ENCODE measurements around the gene PGM1.

PGM1 gene

DNA sequence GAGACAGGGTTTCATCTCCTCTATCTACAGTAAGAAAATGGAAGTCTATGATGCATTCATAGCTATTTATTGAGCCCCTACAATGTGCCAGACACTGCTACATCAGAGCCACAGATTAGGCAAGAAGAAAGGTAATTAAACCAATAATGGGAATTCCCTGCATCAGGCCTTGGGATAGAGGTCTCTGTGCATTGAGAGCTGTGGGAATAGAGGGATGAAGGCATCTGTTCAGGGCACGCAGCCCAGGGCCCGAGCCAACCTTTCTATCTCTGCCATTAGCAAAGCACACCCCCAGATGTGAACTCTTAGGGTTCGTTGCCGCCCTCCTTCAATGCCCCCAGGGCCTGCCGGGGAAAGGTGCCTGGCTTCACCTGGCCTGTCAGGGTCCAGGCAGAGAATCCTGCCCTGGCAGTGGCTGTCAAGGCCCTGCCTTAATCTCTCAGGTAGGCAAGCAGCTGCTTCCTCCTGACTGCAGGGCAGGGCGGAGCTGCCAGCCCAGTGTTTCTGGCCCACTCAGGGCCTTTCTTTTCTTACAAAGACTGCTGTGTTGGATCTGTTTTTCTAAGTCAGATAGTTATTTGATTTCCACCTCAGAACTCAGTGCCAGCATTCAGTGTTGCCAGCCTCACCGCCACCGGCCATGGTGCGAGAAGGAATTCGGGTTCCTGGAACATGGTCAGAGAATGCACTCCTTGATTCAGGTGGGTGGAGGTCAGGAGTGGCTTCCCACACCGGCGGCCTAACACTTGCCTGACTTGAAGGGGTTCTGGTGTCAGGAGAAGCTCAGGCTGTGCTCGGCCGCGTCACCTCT, 76.1 kb downstream of the PGM1 start:
- no peak for DNase-seq

DNA sequence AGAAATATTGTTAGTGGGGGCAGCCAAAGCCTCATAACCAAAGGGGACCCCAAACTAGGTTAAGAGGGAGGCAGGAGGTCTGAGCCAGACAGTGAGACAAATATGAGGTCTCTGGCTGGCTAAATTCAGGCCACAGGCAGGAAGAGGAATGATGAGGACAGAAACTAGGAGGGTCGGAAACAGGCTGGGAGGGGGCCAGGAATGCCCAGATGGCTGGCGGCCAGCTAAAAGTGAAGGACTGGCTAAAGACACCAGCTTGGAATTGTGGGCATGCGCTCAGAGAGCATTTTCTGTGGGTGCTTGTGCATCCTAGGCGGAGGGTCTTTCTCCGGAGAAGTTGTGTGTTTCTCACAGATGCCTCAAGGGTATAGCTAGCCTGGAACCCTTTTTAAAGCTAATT, 77.0 kb downstream of the PGM1 start:
- no peak for DNase-seq

DNA sequence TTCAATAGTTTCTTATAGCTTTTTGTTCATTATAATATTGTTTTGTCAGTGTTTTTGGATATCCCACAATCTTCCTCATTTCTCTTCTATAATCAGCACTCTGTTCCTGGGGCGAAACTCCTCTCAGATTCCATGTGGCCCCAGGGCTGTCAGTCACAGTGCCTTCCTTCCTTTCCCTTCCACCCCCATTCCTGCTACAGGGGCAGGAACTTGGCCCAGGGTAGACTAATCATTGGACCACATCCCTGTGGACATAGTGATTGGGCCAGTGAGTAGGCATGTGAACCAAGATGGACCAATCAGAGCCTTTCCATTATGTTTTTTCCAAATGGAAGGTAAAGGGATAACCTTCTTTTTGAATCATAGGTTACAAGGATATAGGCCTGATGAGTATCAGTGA, 78.3 kb downstream of the PGM1 start:
- DNase-seq, result no peak

DNA sequence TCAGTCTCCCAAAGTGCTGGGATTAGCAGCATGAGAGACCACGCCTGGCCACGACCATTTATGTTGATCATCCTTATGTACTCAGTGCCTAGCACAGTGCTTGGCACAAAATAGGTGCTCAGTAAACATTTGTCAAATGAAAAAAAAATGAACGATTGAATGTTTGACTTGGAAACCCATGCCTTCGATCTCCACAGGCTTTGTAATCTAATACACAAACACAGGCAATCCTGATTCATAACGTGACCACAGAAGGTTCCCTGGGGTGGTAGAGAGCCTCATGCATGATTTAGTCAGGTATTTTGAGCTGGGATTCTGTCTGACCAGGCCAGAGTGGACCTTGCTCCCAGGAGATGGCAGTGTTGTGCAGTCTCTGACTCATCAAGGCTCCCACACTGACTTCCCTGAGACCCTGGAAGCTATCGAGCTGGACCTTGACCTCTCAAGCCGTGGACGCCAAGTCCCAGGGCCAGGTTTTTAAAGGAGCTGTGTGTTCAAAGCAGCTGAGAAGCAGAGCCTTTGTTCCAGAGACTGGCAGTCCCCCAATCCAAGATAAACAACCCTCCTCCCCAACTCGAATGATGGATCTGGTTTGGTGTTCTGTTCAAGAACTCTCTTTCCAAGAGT, 81.1 kb downstream of the PGM1 start:
- peak in 1 of 2 experiments; percentile 21 for DNase-seq

DNA sequence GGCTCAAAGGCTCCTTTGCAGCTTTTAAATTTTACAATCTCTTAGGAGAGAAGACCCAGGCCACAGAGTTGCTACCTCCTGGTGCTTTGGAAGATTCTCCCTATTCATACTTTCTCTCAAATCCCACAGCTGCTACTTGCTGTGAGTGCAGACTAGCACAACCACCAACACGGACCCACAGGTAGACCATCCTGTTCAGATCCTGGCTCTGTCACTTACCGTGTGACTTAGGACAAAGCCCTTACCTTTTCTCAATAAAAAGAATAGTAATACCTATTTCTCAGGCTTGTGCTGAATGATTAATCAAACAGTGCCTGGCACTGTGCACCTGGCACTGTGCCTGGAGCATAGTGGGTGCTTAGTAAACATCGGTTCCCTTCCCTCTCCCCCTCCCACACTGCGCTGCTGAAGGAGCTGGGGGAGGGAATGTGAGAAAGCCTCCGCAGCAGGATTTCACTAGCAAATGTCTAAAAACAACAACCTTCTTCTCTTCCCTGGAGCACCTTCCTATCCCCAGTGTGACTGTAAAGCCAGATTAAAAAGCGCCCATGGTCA, 81.7 kb downstream of the PGM1 start:
- no peak for DNase-seq

DNA sequence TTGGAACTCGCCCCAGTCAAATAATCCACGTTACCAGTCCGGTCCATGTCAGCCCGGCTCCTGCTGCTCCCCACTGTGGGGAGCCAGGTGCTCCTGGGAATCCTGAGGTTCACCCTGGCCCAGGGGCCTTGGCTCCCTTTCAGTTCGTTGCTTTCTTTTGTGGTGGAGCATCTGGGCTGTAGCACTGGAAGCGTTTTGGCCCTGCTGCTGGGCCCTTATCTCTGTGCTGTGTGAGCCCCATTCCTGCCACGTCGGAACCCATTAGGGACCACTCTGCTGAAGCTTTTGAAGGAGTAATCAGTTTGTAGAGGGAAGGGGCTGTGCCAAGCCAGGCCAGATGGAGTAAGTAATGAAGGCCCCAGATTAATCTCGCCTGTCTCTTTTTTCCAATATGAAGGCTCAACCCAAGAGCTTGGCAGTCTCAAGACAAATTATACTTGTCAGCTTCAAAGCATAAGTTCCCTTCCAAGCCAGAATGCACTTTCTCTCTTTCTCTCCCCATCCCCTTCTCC, 82.3 kb downstream of the PGM1 start:
- no peak for DNase-seq

DNA sequence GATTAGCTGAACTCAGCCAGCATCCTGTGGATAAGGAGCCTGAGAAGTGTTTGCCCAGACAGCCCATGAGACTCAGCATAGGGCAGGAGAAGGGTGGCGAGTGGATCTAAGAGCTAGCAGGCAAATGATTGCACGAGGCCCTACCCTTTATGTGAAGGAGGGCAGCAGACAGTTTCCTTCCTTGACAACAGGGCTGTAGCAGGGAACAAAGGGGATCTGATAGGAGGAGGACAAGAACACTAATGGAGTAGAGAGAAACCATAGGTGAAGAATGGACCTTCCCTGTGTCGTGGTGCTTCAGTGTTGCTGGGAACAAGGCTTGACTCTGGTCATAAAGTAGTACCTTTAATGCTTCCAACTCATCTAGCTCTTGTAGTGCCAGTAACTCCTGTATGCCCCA, 84.3 kb downstream of the PGM1 start:
- DNase-seq, result no peak

DNA sequence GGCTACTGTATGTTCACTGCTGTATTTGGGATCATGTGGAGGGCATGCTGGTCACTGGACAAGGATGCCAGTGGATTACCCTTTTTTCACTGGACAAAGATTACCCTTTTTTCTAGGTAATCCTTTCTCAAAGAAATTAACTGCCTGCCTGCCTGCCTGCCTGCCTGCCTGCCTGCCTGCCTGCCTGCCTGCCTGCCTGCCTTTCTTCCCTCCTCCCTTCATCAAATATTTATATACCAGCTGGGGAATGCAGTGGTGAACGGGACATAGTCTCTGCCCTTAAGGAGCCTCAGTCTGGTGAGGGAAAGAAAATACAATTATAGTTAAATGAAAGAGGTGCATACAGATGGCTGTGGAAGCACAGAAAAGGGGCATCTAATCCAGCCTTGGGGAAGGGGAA, 85.0 kb downstream of the PGM1 start:
- DNase-seq, result no peak

DNA sequence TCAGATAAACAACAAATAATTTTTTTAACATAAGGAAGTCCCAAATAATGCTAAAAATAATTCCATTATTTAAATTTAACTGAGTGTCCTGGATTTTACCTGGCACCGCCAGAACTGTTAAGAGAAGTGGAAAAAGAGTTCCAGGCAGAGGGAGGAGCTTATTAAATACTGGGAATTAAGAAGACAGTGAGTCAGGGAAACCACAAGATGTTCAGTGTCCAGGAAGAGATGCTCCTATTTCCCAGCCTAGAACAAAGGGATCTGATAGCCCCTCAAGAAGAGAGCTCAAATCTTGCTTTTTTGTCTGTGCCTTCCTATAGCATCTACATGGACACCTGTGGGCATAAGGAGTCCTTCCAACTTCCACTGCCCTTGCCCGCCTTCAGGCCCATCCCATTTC, 85.9 kb downstream of the PGM1 start:
- no peak for DNase-seq

DNA sequence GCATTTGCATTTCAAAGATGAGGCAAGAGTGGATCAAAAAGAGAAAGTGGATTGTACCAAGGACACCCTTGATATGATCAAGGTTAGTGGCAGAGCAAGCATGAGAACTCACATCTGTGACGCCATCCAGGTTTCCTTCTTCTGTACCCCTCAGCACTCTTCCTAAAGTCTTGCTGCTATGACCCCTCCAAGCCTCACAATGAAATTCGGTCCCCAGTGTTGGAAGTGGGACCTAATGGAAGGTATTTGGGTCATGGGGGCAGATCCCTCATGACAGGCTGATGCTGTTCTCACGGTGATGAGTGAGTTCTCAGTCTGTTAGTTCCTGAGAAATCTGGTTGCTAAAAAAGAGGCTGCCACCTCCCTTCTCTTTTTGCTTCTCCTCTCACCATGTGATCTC, 86.4 kb downstream of the PGM1 start:
- DNase-seq, result no peak

DNA sequence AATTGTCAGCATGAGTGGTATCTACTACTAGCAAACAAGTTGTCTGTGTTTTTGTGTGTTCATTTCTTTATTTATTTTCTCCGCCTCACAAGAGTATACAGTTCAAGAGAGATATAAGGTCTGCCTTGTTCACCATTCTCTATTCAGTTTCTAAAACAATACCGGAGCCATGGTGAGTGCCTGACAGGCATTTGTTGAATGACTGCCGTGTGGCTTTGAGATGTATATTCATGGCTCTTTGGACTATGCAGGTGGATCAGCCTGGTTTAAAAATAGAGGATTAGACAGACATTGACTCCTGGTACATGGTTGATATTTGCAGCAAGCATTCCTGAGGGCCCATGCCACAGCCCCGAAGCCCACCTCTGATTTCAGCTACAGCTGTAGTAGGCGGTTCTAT, 89.7 kb downstream of the PGM1 start:
- DNase-seq, result no peak

DNA sequence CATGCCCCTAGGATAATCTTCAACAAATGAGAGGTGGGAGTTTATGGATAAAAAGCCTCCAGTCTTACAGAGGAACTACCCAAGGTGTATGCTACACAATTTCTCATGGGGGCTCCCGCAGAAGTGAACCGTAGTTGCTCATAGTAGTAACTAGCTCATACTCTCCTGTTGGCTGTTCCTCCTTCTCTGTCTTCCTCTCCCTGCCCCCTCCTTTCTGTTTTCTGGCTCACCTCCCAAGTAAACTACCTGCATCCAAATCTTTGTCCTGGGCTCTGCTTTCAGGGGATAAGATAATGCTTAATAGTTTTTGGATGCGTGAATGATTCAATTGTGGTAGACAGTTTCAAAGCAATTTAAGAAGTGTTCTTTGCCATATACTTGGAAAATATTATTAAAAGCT, 90.5 kb downstream of the PGM1 start:
- no peak for DNase-seq

DNA sequence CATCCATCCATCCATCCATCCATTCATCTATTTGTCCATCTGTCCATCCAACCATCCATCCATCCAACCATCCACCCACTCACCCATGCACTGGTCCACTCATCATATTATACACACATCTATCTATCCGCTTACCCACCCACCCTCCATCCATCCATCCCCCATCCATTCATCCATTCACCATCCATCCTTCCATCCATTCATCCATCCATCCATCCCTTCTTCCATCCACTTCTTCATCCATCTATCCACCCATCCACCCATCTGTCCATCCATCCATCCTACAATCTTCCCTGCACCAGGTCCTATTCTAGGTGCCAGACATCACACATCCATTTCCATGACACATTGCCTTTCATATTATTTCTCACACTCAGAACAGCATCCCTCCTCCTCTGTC, 93.5 kb downstream of the PGM1 start:
- no peak for DNase-seq

DNA sequence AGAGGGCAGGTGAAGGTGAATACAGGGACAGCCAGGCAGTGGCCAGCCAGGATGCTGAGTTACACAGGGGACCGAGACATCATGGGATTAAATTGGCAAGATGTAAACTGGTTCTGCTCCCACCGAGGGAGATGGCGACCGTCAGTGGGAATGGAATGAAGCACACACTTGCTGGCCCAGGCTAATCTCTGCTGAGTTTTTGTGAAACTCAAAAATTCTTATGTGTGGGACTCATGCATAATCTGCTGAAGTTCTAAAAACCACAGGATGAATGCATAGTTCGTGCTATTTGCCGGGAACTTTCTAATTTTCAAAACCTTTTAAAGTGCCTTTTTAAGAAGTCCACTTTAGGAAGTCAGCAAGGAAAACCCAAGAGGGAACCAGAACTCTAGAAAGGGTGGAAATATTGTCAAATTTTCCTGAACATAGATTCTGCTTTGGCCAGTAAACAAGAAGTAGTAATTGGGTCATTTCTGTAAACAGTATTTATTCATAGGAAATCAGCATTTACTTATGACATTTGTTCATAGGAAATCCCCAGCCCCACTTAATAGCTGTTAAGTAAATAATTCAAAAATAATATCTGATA, 95.2 kb downstream of the PGM1 start:
- no peak for DNase-seq

DNA sequence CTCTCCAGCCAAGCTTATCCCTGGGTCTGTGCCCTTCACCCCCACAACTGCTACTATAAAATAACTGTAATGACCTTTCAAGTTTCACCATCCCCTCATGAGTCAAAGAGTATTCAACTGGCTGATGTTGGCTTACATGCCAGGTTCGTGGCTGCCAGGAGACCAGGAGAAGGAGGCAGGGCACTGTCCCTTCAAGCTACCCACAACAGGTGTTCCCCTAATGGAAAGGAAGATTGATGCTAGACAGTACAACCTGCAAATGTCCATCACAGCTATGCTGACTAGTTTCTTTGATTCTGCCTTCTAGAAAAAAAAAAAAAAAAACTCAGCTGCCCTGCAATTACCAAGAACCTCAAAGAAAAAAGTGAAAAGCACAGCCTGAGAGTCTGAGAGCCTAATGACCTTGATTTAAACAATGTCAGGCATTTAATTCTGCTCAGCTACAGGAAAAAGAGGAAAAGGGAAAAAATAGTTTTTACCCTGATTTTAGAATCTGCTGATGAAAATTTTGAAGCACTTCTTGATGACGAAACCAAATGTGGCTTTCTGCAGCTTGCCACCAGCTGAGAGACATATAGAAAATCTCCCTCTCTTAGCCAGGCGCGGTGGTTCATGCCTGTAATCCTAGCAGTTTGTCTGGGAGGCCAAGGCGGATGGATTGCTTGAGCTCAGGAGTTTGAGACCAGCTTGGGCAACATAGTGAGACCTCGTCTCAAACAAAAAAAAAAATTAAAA, 97.9 kb downstream of the PGM1 start:
- DNase-seq, result no peak

DNA sequence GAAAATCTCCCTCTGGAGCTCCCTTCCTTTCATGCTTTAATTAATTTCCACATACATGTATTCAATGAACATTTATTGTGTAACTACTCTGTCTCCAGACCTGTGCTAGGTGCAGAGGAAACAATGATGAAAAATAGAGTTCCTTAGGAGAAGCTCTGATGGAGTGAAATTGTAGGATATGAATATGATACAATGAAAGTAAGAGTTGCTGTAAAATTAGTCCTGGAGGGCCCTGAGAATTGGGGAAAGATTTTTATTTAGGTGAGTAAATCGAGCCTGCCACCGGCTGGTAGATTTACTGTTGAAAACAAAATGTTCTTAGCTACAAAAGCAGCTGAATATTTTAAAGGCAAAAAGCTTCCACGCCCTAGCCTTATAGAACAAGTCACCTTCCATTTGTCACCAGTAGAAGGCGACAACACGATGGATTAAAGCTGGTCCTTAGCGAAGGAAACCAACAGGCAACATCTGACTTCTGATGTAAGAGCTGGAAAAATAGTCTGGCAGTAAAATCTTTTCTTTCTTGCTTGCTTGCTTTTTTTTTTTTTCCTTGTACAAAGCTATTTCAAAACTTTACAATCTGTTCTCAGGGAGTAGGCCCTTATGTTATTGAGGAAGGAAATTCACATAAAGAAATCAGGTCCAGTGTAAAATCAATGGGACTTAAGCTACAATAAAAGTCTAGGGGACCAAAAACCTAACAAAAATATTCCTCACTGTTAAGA, 98.7 kb downstream of the PGM1 start:
- DNase-seq, result peak; percentile 48 to 68

DNA sequence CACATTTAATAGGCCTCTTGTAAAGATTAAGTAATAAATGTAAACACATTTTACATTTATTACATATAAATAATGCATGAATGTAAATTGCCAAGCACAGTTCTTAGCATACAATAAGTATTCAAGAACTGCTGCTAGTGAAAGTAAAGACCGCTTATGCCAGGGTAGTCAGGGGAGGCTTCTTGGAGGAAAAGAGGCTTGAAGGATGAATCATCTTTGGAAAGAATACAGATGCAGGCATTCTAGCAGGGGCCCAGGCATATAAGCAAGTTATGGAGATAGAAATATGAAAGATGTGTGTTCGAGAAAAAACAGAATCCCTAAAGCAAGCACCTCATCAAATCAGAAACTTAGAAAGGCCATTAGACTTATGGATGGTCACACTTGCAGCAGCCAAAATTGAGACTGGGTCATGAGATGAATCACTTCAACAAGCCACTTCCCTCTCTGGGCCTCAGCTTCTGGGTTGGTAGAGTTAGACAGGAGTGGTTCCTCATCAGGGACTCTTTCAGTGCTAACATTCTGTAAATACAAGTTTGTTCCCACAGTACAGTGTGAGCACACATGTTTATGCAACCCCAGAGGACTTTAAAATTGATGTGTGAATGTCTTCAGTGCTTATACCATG, 100.8 kb downstream of the PGM1 start:
- DNase-seq, result no peak

DNA sequence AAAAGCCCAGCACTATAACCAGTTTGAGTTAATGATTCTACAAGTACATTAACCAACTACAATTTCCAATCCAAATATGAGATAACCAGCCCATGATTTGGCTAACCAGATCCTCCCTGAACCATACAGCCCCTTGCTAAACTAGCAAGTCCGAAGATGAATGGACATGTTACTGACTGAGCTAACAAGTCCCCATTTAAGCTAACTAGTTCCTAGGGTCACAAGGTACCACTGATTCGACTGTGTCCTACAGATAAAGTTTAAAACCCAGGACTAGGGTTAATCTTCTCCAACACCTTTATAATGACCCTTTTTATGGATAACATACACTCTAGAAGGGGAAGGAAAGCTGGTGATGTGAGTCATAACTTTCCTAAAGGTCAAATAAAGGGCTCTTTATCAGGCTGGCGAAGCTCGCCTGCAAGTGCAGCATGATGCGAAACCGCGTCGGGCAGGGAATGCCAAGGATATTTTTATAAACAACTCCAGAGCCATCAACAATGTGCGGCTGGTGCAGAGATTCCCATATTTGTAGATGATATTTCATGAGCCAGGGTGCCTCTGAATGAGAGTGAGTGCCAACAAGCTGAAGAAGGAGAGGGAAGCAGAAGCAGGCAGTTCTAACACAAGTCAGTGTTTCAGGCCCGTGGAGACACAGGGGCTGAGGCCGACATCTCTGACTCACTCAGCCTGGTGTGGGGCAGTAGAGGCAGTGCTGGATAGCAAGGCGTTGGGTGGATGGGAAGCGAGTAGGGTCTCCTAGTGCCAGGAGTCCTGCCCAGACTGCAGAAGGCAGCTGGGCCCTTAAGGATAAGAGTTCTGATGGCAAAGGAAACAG, 105.0 kb downstream of the PGM1 start:
- no peak for DNase-seq

DNA sequence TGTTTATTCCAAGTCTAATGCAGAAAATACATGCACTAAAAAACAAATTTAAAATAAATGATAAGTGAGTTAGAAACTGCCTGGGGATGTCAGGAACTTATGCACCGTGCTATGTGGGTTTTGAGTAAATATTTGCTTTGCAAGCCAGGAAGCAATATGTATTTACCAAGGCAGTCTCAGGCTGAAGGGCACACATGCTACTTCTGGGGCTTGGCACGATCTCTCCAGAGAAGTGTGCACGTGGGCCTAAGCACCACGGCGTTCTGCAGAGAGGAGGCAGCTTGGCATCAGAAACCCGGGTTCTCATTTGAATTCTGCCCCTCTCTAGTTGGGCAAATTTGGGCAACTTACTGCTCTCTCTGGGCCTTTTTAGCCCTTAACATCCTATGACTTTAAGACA, 108.0 kb downstream of the PGM1 start:
- DNase-seq, result no peak

DNA sequence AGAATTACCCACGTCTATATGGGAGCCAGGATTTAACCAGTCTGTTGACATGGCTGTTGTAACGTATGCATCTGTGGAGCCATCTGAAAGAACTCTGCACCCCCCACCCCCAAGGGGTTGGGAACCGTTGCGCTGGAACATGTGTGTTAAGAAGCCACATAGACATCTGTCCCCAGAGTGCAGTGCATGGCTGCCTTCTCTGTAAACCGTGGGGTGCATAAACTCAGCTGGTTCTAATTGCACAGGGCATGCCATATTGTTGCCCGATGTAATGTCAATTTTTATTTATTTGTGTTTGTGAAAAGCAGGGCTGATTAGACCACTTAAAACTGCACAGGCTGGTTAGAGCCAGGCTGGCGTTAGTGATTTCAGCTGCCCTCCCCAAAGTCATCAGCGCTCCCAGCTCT, 110.5 kb downstream of the PGM1 start:
- no peak for DNase-seq

DNA sequence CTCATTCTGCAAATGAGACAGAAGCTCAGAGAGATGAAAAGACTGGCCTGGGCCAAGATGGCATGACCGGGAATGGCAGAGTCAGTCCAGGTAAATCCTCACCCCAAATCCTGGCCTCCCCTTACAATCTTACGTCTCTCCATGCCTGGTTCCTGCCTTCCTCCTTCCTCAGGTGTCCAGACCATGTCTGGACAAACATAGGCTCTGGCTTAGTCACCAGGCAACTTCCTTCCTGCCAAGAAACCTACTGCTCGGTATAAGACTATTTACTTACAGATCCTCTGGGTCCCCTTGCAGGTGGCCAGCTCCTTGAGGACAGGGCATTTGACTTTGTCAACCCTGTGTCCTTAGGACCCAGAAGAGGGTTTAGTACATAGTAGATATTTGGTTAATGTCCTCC, 111.2 kb downstream of the PGM1 start:
- no peak for DNase-seq
